OCI-LY1 (cell line): ENCODE data around the gene RIOK1.

ENCODE experiments used
- CTCF ChIP-seq: fragments of 200-600 bp; sonication (generic), shearing (Covaris generic); IDR thresholded peaks from 2 replicates; pipeline ENCODE4 v1.5.1; 2017; ENCODE audit warnings: mild to moderate bottlenecking, antibody characterized with exemption, low read length, moderate library complexity, mixed read lengths
- EZH2 ChIP-seq: fragments of 200-600 bp; sonication (generic), shearing (Covaris generic); IDR thresholded peaks from 2 replicates; pipeline ENCODE4 v1.8.0; 2017; ENCODE audit warnings: borderline replicate concordance, mixed run types, mild to moderate bottlenecking, antibody characterized with exemption, low read length, moderate library complexity, mixed read lengths

DNA sequence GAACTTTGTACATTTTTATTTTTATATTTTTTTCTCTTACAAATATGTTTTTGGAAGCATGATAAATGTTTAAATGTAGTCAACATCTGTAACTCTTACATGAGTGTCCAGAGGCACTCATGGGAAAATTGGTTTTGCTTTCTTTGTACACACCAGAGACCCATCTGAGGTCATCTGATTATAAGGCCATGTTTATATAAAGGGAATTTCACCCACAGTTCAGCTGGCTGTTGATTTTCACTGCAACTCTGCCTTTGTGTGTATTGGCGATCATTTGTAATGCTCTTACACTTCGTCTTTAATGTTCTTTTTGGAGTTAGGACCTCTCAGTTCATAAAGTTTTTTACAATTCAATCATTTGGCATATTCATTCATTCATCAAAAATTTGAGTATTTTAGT is 28.1 kb downstream of the RIOK1 start:
- no peak for TF ChIP-seq CTCF
- no peak for TF ChIP-seq EZH2
